Right cardiac atrium (tissue), 5 donors: ENCODE data around the gene KRTAP10-1. TPM values are rescaled to one million over a fixed set of nuclear protein-coding genes. Genes with fewer than 3 reads are reported as not detected.

ENCODE experiments used
- ATAC-seq, 2 donors: fragments of 200-7000 bp; cut with Tn5 transposase; one replicate each; pipeline versions ENCODE4 v1.8.0 to v1.9.1; 2020; ENCODE audit warnings: moderate library complexity in 2 of 2, mild to moderate bottlenecking in 1 of 2
- DNase-seq, 3 donors: peaks; one replicate each; pipeline ENCODE4 v3.0.0-alpha.2; 2020
- H3K27ac ChIP-seq: one replicate; pipeline ENCODE4 v1.5.1; 2013; ENCODE audit warnings: mild to moderate bottlenecking, low read length, control low read depth, moderate library complexity
- H3K27me3 ChIP-seq: one replicate; pipeline ENCODE4 v1.6.1; 2013; ENCODE audit not compliant: control insufficient read depth, insufficient read depth
- H3K4me1 ChIP-seq: one replicate; pipeline ENCODE4 v1.6.1; 2013; ENCODE audit warnings: low read length; ENCODE audit not compliant: control insufficient read depth, insufficient read depth
- H3K4me3 ChIP-seq: one replicate; pipeline ENCODE4 v1.5.1; 2013; ENCODE audit warnings: low read length, control low read depth
- H3K9me3 ChIP-seq: one replicate; pipeline ENCODE4 v1.6.1; 2013; ENCODE audit warnings: low read length; ENCODE audit not compliant: control insufficient read depth
- WGBS: extraction: QIAGEN DNeasy Blood & Tissue Kit; methylation state at CpG from one replicate; pipeline ENCODE4 v1.1.7; 2013; 5-methylcytosine and 5-hydroxymethylcytosine counted together
- intact Hi-C, 4 donors: fragments of 100-400 bp; cut with DNase I; formaldehyde crosslinking; loops; one replicate each; pipeline versions ENCODE4 v1.11.0 to v1.14.0; 2022 to 2023
- polyA plus RNA-seq: library from polyadenylated mRNA; stranded (reverse); fragments of 200-250 nt; gene quantifications from one replicate; pipeline ENCODE4 v1.2.3, GENCODE V29; 2013
- total RNA-seq, 4 donors: library from RNA; stranded (reverse); fragmentation: NEBNext Ultra II Directional; extraction: Animal tissue kit (Norgen Biotek cat#: 25700); gene quantifications; one replicate each; pipeline ENCODE4 v1.2.1, GENCODE V29; 2021
- donor health status: healthy with polysubstance abuse.
- donor health status: DM: no; HTN: yes; CAD: no.
- donor health status: DM: no; HTN: no; CAD: no.
- donor health status: DM: no; HTN: yes; CAD: no; lungs with severe emphysema.
- donor health status: DM: yes; HTN: yes; CAD: no.

The KRTAP10-1 gene
- total and polyA plus RNA-seq, 5 donors, result not detected

- 85% methylated on average over 23 of the region's 23 CpGs for WGBS
- no peaks in the 10 kb centered on the region for H3K27me3 ChIP-seq
- H3K27ac ChIP-seq, result no peak overlapping the region
These were observed 8.9 kb downstream of the KRTAP10-1 start for GRCh38 chr21:44530903-44531605.

GRCh38 chr21:44530221-44530902, 9.6 kb downstream of the KRTAP10-1 start:
- ATAC-seq, result no peak
- 88% methylated on average over 7 of the region's 7 CpGs for WGBS
- intact Hi-C loops, result no loop called here
- no peak overlapping the region for H3K4me3 ChIP-seq
- H3K27ac ChIP-seq, result no peak overlapping the region
- H3K4me1 ChIP-seq, result no peaks in the 10 kb centered on the region
- H3K27me3 ChIP-seq, result no peaks in the 10 kb centered on the region
- no peaks in the 10 kb centered on the region for H3K9me3 ChIP-seq
- DNase-seq, result peak in 1 of 3 donors; percentile 27

More at GRCh38 chr21:44530903-44531605, 8.9 kb downstream of the KRTAP10-1 start:
- ATAC-seq, result no peak
- DNase-seq, result no peak
- intact Hi-C loops, result no loop called here
- Histone ChIP-seq H3K4me1 (no peaks in the 10 kb centered on the region), H3K9me3 (no peaks in the 10 kb centered on the region), H3K4me3 (no peak overlapping the region)

- 59% methylated on average over 23 of the region's 23 CpGs for WGBS
- Histone ChIP-seq H3K27ac (no peak overlapping the region), H3K4me3 (no peak overlapping the region), H3K27me3 (no peaks in the 10 kb centered on the region), H3K9me3 (no peaks in the 10 kb centered on the region), H3K4me1 (no peaks in the 10 kb centered on the region)
- DNase-seq, result peak in 1 of 3 donors; percentile 34
- intact Hi-C loops, result no loop called here
- ATAC-seq, result no peak
These were observed 10.4 kb downstream of the KRTAP10-1 start for GRCh38 chr21:44529503-44530125.

- H3K4me1 ChIP-seq, result no peaks in the 10 kb centered on the region
These were observed 11.0 kb downstream of the KRTAP10-1 start for GRCh38 chr21:44529011-44529421.

GRCh38 chr21:44528634-44528995, 11.4 kb downstream of the KRTAP10-1 start:
- Histone ChIP-seq H3K27ac (no peak overlapping the region), H3K27me3 (no peaks in the 10 kb centered on the region), H3K4me1 (no peaks in the 10 kb centered on the region), H3K9me3 (no peaks in the 10 kb centered on the region), H3K4me3 (no peak overlapping the region)
- WGBS, result 83% methylated on average over 10 of the region's 10 CpGs
- intact Hi-C loops, result no loop called here
- no peak for DNase-seq
- ATAC-seq, result no peak

More at GRCh38 chr21:44529011-44529421, 11.0 kb downstream of the KRTAP10-1 start:
- DNase-seq (peak in 1 of 3 donors; percentile 54), ATAC-seq (no peak)
- H3K4me3 ChIP-seq, result no peak overlapping the region
- H3K27ac ChIP-seq, result no peak overlapping the region
- H3K9me3 ChIP-seq, result no peaks in the 10 kb centered on the region
- intact Hi-C loops, result no loop called here
- 91% methylated on average over 17 of the region's 17 CpGs for WGBS
- H3K27me3 ChIP-seq, result no peaks in the 10 kb centered on the region

GRCh38 chr21:44527983-44528633, 11.9 kb downstream of the KRTAP10-1 start:
- H3K27ac ChIP-seq, result no peak overlapping the region
- H3K9me3 ChIP-seq, result no peaks in the 10 kb centered on the region
- H3K4me1 ChIP-seq, result no peaks in the 10 kb centered on the region
- intact Hi-C loops, result no loop called here
- H3K4me3 ChIP-seq, result no peak overlapping the region
- peak; percentile 3 to 37 (median 7) for DNase-seq
- 83% methylated on average over 18 of the region's 18 CpGs for WGBS
- no peaks in the 10 kb centered on the region for H3K27me3 ChIP-seq
- ATAC-seq, result peak in 1 of 2 donors; percentile 11

- Histone ChIP-seq H3K9me3 (no peaks in the 10 kb centered on the region), H3K27ac (no peak overlapping the region), H3K4me3 (no peak overlapping the region), H3K4me1 (no peaks in the 10 kb centered on the region), H3K27me3 (no peaks in the 10 kb centered on the region)
- ATAC-seq, result no peak
- whole genome bisulfite sequencing, result 85% methylated on average over 37 of the region's 37 CpGs
- intact Hi-C loops, result no loop called here
- peak; percentile 4 to 27 (median 26) for DNase-seq
These were observed 12.6 kb downstream of the KRTAP10-1 start for GRCh38 chr21:44527156-44527982.

GRCh38 chr21:44526096-44526997, 13.6 kb downstream of the KRTAP10-1 start:
- 86% methylated on average over 12 of the region's 12 CpGs for WGBS

GRCh38 chr21:44525391-44526095, 14.5 kb downstream of the KRTAP10-1 start:
- H3K4me1 ChIP-seq, result no peaks in the 10 kb centered on the region
- peak in 2 of 3 donors; percentile 42 to 50 for DNase-seq
- H3K4me3 ChIP-seq, result no peak overlapping the region
- no peaks in the 10 kb centered on the region for H3K9me3 ChIP-seq
- 88% methylated on average over 20 of the region's 20 CpGs for WGBS
- H3K27ac ChIP-seq, result no peak overlapping the region
- intact Hi-C loops, result no loop called here
- ATAC-seq, result no peak
- H3K27me3 ChIP-seq, result no peaks in the 10 kb centered on the region

More at GRCh38 chr21:44526096-44526997, 13.6 kb downstream of the KRTAP10-1 start:
- Histone ChIP-seq H3K4me3 (no peak overlapping the region), H3K27me3 (no peaks in the 10 kb centered on the region), H3K27ac (no peak overlapping the region), H3K4me1 (no peaks in the 10 kb centered on the region), H3K9me3 (no peaks in the 10 kb centered on the region)
- intact Hi-C loops, result no loop called here
- DNase-seq, result peak in 2 of 3 donors; percentile 1 to 25
- ATAC-seq, result no peak
